ENCODE results near the gene HOXB7. TPM values are rescaled to one million over a fixed set of nuclear protein-coding genes. Genes with fewer than 3 reads are reported as not detected.

Gene HOXB7
- total RNA-seq, 1 experiment from 2014 or later: 18.8 TPM

DNA sequence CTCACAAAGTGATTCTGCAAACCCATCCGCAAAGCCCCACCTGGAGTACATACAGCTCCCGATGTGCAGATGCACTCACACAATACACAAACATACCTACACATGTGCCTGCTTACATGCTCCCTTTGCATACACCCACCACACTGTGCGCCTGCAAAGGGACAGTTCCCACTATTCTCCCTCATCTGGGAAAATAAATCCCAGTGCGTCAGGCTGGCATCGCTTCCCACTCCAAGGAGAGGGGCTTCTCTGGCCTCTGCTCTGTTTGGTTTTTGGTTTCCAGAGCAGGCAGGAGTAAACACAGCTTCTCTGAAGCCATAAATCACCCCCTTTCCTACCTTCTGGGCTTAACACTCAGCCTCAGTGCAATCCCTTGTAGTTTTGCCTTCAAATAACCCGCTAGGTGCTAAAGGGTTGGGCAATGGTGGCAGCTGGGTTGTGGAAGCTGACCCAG is 47.4 kb downstream of the HOXB7 start:
- Histone ChIP-seq H3K27me3 (no peaks in the 10 kb centered on the region), H3K36me3 (no peaks in the 10 kb centered on the region), H3K9me3 (replicated peaks) (no peaks in the 10 kb centered on the region), H3K4me1 (0 out of 2 replicates have a peak, but pooled peaks cover 4% of the 10 kb centered on the region), H3K27ac (no peak overlapping the region), H3K4me3 (no peak overlapping the region)
- no peak for DNase-seq

DNA sequence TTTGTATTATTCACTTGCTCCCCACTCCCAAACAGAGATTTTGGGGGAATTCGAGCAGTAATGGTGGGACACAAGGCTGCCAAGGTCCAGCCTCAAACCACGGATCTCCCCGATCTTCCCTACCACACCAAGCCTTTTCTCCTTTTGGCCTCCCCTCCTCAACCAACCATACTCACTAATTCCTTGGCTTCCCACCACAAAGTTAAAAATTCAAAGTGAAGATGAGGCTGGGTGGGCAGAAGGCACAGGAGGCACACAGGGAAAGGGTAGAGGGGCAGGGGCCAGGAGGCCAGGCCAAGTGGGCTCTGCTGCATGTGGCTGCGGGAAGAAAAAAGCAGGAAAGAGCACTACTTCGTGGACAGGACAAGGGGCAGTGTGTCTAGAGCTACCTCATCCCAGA is 47.9 kb downstream of the HOXB7 start:
- Histone ChIP-seq H3K27me3 (no peaks in the 10 kb centered on the region), H3K4me3 (no peak overlapping the region), H3K36me3 (no peaks in the 10 kb centered on the region), H3K9me3 (replicated peaks) (no peaks in the 10 kb centered on the region), H3K27ac (no peak overlapping the region), H3K4me1 (0 out of 2 replicates have a peak, but pooled peaks cover 4% of the 10 kb centered on the region)
- no peak for DNase-seq

DNA sequence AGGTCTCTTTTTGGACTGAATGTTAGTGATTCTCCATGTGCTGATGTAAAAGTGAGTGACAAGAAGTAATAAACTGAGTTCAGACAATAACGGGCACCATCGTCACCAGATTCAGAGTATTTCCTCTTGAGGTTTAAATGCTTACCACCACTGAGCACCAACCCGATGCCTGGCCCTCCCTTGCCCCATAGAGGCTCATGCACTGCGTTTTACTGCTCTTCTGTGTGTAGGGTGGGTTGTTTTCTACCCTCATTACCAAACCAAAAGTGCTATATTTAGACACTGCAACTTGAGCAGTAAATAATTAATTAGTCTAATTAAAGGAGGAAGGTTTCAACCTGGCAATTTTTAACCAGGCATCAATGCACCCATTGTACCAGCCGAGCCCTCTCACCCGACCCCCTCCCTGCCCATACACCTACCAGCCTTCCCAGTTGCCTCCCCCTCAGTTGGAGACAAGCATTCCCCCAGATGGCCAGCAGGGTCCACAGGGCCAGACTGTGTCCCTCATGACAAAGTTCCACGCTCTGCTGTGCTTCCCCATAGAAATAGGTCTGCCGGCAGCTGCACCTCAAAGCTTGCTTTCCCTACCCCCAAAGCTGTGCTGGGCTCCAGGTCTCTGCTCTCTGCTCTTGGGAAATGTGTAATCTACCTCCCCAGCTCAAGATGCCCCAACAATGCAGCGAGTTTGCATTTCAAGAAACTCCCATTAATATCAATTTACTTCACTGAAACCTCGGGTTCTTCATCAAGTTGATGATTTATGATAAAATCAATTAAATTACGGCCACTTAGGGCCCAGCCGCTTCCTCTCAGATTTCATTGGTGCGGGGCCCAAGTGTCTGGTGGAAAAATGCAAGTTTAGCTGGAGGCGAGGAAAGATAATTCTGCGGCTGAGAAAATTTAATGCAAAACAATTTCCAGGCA is 48.7 kb downstream of the HOXB7 start:
- Histone ChIP-seq H3K36me3 (no peaks in the 10 kb centered on the region), H3K4me1 (no peaks in the 10 kb centered on the region), H3K4me3 (no peak overlapping the region), H3K27me3 (no peaks in the 10 kb centered on the region), H3K27ac (no peak overlapping the region), H3K9me3 (replicated peaks) (no peaks in the 10 kb centered on the region)
- no peak for DNase-seq

DNA sequence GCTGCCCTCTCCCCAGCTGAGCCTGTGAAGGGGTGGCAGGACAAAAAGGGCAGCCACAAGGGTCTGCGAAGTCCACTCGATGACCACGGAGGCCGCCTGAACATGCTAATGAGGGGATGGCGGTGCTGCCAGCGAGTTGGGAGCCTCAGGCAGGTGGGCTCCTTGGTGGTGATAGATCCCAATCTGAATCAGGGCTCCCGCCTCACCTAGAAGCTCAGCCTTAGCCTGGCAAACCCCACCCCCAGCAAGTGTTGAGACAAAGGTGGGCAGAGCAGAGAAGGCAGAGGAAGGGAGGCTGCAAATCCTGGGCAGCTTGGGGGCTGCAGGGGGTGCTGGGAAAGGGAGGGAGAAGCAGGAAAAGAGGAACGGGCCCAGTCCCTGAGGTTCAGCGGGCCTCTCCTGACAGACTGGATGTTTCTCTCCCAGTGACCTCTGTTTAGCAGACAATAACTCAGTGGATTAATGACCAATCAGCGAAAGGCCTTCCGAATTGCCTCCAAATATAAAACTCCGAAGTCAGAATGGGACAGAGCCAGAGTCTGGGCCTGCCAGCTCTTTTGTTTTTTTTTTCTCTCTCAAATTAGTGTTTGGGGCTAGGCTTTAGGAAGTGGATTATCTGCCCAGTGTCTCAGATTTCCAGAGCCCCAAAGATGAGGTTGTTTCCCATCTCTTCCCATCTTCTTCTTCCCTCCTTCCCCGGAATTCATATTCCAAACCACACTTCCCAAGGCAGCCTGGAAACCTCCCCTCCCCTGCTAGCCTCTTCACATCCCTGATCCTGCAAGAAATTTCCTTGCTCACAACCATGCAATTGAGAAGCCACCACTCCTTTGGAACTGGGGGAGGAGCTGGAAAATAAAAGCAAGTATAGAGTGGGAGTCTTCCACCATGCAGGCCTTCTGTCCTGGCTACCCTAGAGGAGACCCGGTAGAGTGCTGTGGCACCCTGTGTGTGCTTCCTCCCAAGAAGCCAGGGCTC is 50.7 kb downstream of the HOXB7 start:
- peaks cover 10% of the 10 kb centered on the region for H3K4me1 ChIP-seq
- no peaks in the 10 kb centered on the region for H3K9me3 ChIP-seq (replicated peaks)
- DNase-seq: no peak
- no peak overlapping the region for H3K4me3 ChIP-seq
- no peak overlapping the region for H3K27ac ChIP-seq
- H3K36me3 ChIP-seq: no peaks in the 10 kb centered on the region
- no peaks in the 10 kb centered on the region for H3K27me3 ChIP-seq

DNA sequence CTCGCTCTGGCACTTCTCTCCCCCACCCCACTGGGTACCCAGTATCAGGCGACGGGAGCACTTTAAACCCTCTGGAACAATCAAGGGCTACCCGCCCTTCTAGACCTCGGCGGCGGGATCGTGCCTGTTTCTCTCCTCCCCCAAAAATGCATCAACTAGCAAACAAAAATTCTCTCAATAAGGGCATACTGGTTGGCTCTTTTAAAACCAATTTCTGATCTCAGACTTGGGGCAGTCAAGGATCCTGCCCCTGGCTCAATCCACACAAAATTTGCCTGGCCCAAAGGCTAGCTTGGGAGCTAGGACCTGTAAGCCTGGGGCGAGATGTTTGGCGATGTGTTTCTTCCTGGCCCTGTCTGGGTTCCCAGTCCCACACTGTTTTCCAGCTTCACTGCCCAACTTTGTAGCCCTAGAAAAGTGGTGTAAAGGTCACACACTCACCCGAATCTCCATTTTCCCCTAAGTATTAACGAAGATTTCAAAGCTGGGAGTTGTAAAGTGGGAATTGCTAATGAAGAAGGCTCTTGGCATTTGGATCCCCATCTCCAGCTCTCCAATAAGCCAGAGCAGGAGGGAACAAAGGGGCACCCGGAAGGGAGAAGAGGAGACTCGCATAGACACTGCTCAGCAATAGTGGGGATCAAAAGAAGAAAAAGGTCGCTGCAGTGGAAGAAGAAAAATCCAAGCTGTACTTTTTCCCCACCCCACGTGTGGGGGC is 51.5 kb downstream of the HOXB7 start:
- H3K27me3 ChIP-seq: no peaks in the 10 kb centered on the region
- H3K27ac ChIP-seq: no peak overlapping the region
- no peak overlapping the region for H3K4me3 ChIP-seq
- H3K4me1 ChIP-seq: peaks cover 16% of the 10 kb centered on the region
- H3K9me3 ChIP-seq (replicated peaks): no peaks in the 10 kb centered on the region
- no peak for DNase-seq
- no peaks in the 10 kb centered on the region for H3K36me3 ChIP-seq

DNA sequence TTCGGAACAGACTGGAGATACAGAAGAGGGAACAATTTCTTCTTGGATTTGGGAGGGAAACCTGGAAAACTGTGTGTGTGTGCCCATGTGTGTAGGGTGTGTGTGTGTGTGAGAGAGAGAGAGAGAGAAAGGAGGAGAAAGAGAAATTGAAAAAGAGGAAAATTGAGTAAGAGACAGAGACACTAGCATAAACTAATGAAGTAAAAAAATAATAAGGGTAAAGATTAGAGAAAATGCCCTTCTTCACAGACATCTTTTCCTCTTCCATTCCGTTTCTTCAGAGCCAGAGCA is 52.0 kb downstream of the HOXB7 start:
- H3K27me3 ChIP-seq: no peaks in the 10 kb centered on the region
- H3K27ac ChIP-seq: no peak overlapping the region
- no peaks in the 10 kb centered on the region for H3K9me3 ChIP-seq (replicated peaks)
- H3K4me3 ChIP-seq: no peak overlapping the region
- H3K4me1 ChIP-seq: peaks cover 16% of the 10 kb centered on the region
- H3K36me3 ChIP-seq: no peaks in the 10 kb centered on the region
- DNase-seq: no peak

DNA sequence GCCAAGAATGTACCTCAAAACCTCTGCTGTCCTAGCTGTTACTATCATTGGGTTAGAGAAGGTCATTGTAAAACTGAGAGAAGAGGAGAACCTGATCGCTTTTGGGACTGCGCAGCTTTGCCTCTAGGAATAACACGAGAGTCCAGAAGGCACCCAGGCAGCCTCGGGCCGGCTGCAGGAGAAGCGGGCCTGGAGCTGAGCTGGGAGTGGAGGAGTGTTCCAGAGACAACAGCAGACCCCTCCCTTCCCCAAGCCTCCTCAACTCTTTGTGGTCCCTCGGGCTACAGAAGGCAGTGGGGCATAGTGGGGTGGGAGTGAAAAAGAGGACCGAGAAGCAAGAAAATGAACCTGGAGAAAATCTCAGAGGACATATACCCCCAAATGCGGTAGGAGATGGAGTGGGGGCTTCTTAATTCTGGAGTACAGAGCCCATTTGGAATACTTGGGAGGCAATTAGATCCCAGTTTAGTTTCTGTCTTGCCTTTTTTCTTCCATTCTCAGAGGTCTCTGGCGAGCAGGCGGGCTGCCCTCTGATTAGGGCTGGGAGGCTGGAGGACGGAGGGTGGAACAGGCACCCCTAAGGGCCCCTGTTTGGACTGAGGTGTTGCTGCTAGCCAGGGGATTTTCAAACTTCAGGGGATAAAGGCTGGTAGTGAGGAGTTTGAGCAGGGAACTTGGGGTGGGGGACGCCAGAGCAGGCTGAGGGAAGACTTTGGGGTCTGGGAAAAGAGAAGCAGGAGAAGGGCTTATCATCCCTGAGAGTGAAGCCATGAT is 52.6 kb downstream of the HOXB7 start:
- H3K27me3 ChIP-seq: no peaks in the 10 kb centered on the region
- H3K36me3 ChIP-seq: no peaks in the 10 kb centered on the region
- DNase-seq: no peak
- H3K4me3 ChIP-seq: no peak overlapping the region
- H3K4me1 ChIP-seq: peaks cover 16% of the 10 kb centered on the region
- H3K9me3 ChIP-seq (replicated peaks): no peaks in the 10 kb centered on the region
- H3K27ac ChIP-seq: no peak overlapping the region

Other genes with a start within 250 kb of the HOXB7 start
- not detected in 2 replicates for gene SKAP1, start 180.8 kb downstream of the HOXB7 start, total RNA-seq (2014; rRNA removed; shearing (Covaris generic))
- gene HOXB1, start 80.0 kb downstream of the HOXB7 start, total RNA-seq (2014; rRNA removed; shearing (Covaris generic)): not detected in 2 replicates
- gene HOXB2, start 65.9 kb downstream of the HOXB7 start, total RNA-seq (2014; rRNA removed; shearing (Covaris generic)): 5.9 and 7.6 TPM in 2 replicates
- 3.7 and 4.3 TPM in 2 replicates for gene HOXB4, start 32.7 kb downstream of the HOXB7 start, total RNA-seq (2014; rRNA removed; shearing (Covaris generic))
- gene HOXB3, start 20.8 kb downstream of the HOXB7 start, total RNA-seq (2014; rRNA removed; shearing (Covaris generic)): 7.4 and 8.8 TPM in 2 replicates
- gene HOXB5, start 17.2 kb downstream of the HOXB7 start, total RNA-seq (2014; rRNA removed; shearing (Covaris generic)): 0.51 and 0.61 TPM in 2 replicates
- 6.2 and 7.5 TPM in 2 replicates for gene HOXB6, start 6.0 kb downstream of the HOXB7 start, total RNA-seq (2014; rRNA removed; shearing (Covaris generic))
- gene HOXB8, start 4.3 kb upstream of the HOXB7 start, total RNA-seq (2014; rRNA removed; shearing (Covaris generic)): 0.13 and 0.38 TPM in 2 replicates
- gene HOXB9, start 15.3 kb upstream of the HOXB7 start, total RNA-seq (2014; rRNA removed; shearing (Covaris generic)): 2.5 and 4.0 TPM in 2 replicates
- gene PRAC1, start 111.5 kb upstream of the HOXB7 start, total RNA-seq (2014; rRNA removed; shearing (Covaris generic)): not detected in 2 replicates
- gene PRAC2, start 112.2 kb upstream of the HOXB7 start, total RNA-seq (2014; rRNA removed; shearing (Covaris generic)): 0.56 and 0.59 TPM in 2 replicates
- 8.3 and 9.2 TPM in 2 replicates for gene HOXB13, start 117.7 kb upstream of the HOXB7 start, total RNA-seq (2014; rRNA removed; shearing (Covaris generic))
- gene TTLL6, start 206.2 kb upstream of the HOXB7 start, total RNA-seq (2014; rRNA removed; shearing (Covaris generic)): 1.4 and 2.7 TPM in 2 replicates
- 44.8 and 48.3 TPM in 2 replicates for gene CALCOCO2, start 220.0 kb upstream of the HOXB7 start, total RNA-seq (2014; rRNA removed; shearing (Covaris generic))

Data from SJCRH30 (cell line).